Measurements from ENCODE around the gene KCNJ18.

KCNJ18 gene

GRCh38 chr17:21705021-21705601 is 12.8 kb downstream of the KCNJ18 start:
- no peak for TF ChIP-seq CTCF (IDR thresholded peaks at IDR 0.05)

GRCh38 chr17:21711182-21711581 is 18.9 kb downstream of the KCNJ18 start:
- TF ChIP-seq CTCF (IDR thresholded peaks at IDR 0.05), result no peak

- peak; percentile 47 for TF ChIP-seq CTCF (IDR thresholded peaks at IDR 0.05)
Observed at GRCh38 chr17:21735814-21736213, 43.5 kb downstream of the KCNJ18 start.

GRCh38 chr17:21742326-21742725 is 50.0 kb downstream of the KCNJ18 start:
- no peak for TF ChIP-seq CTCF (IDR thresholded peaks at IDR 0.05)

All from LNCAP (cell line).